Urinary bladder (tissue), 4 donors: ENCODE measurements around the gene DEAF1. TPM values are rescaled to one million over a fixed set of nuclear protein-coding genes. Genes with fewer than 3 reads are reported as not detected.
A peak's percentile ranks its signal among the peaks of the same experiment; 100 is the strongest.
"Not testable (repeated sequence)": the region's sequence is repeated elsewhere in the genome, so short reads cannot be mapped to it uniquely, and the experiment has no call there.

Experiments
- DNase-seq: peaks from one replicate; pipeline ENCODE4 v3.0.0-alpha.2; 2015; ENCODE audit errors: extremely low spot score
- H3K27ac ChIP-seq: one replicate; pipeline ENCODE4 v1.5.1; 2013; ENCODE audit warnings: low read depth, mild to moderate bottlenecking, moderate library complexity
- H3K36me3 ChIP-seq: one replicate; pipeline ENCODE4 v1.6.1; 2013; ENCODE audit warnings: mild to moderate bottlenecking, moderate library complexity; ENCODE audit not compliant: insufficient read depth
- H3K4me1 ChIP-seq: one replicate; pipeline ENCODE4 v1.6.1; 2013; ENCODE audit warnings: mild to moderate bottlenecking, moderate library complexity; ENCODE audit not compliant: insufficient read depth
- H3K4me3 ChIP-seq: one replicate; pipeline ENCODE4 v1.5.1; 2013; ENCODE audit warnings: low read depth, low read length
- WGBS: extraction: QIAGEN DNeasy Blood & Tissue Kit; methylation state at CpG from one replicate; pipeline ENCODE4 v1.1.7; 2013; 5-methylcytosine and 5-hydroxymethylcytosine counted together
- polyA plus RNA-seq: library from polyadenylated mRNA; stranded (reverse); fragments of 200-250 nt; gene quantifications from one replicate; pipeline ENCODE4 v1.2.3, GENCODE V29; 2013
- total RNA-seq: library from RNA; depleted of rRNA; stranded (reverse); fragments of >200 nt; gene quantifications from one replicate; pipeline ENCODE4 v1.2.3, GENCODE V29; 2014
- donor health status: healthy with polysubstance abuse.
- donor health status: healthy.

The DEAF1 gene
- total and polyA plus RNA-seq, 2 donors, result 14.9 to 29.7 TPM

- peak; percentile 64 for DNase-seq
- Histone ChIP-seq H3K4me1 (no peaks in the 10 kb centered on the region), H3K4me3 (no peak overlapping the region), H3K36me3 (no peaks in the 10 kb centered on the region), H3K27ac (no peak overlapping the region)
- WGBS, result 53% methylated on average over 15 of the region's 15 CpGs
Measured at GRCh38 chr11:665062-665703, 29.8 kb downstream of the DEAF1 start.

GRCh38 chr11:662689-663274, 32.2 kb downstream of the DEAF1 start:
- Histone ChIP-seq H3K36me3 (peaks cover 2% of the 10 kb centered on the region), H3K27ac (no peak overlapping the region), H3K4me1 (no peaks in the 10 kb centered on the region), H3K4me3 (no peak overlapping the region)
- no peak for DNase-seq
- 54% methylated on average over 15 of the region's 15 CpGs for WGBS

- Histone ChIP-seq H3K4me1 (no peaks in the 10 kb centered on the region), H3K4me3 (no peak overlapping the region), H3K36me3 (peaks cover 2% of the 10 kb centered on the region), H3K27ac (no peak overlapping the region)
- 90% methylated on average over 19 of the region's 19 CpGs for WGBS
- DNase-seq, result no peak
Measured at GRCh38 chr11:660681-661444, 34.2 kb downstream of the DEAF1 start.

GRCh38 chr11:660281-660680, 34.7 kb downstream of the DEAF1 start:
- peaks cover 2% of the 10 kb centered on the region for H3K36me3 ChIP-seq
- H3K4me3 ChIP-seq, result no peak overlapping the region
- H3K4me1 ChIP-seq, result no peaks in the 10 kb centered on the region
- 85% methylated on average over 19 of the region's 19 CpGs for WGBS
- no peak overlapping the region for H3K27ac ChIP-seq
- no peak for DNase-seq

- Histone ChIP-seq H3K27ac (no peak overlapping the region), H3K4me3 (no peak overlapping the region), H3K4me1 (no peaks in the 10 kb centered on the region), H3K36me3 (peaks cover 2% of the 10 kb centered on the region)
- WGBS, result 92% methylated on average over 16 of the region's 16 CpGs
- no peak for DNase-seq
Measured at GRCh38 chr11:659532-660085, 35.4 kb downstream of the DEAF1 start.

GRCh38 chr11:657691-658126, 37.3 kb downstream of the DEAF1 start:
- DNase-seq, result no peak
- 89% methylated on average over 14 of the region's 14 CpGs for WGBS
- H3K27ac ChIP-seq, result no peak overlapping the region
- peaks cover 2% of the 10 kb centered on the region for H3K36me3 ChIP-seq
- no peaks in the 10 kb centered on the region for H3K4me1 ChIP-seq
- H3K4me3 ChIP-seq, result no peak overlapping the region

GRCh38 chr11:656866-657265, 38.2 kb downstream of the DEAF1 start:
- Histone ChIP-seq H3K36me3 (peaks cover 2% of the 10 kb centered on the region), H3K27ac (no peak overlapping the region), H3K4me1 (no peaks in the 10 kb centered on the region), H3K4me3 (no peak overlapping the region)
- 85% methylated on average over 7 of the region's 7 CpGs for WGBS
- DNase-seq, result no peak

GRCh38 chr11:656426-656825, 38.6 kb downstream of the DEAF1 start:
- H3K4me1 ChIP-seq, result no peaks in the 10 kb centered on the region
- no peak overlapping the region for H3K4me3 ChIP-seq
- H3K27ac ChIP-seq, result no peak overlapping the region
- peaks cover 2% of the 10 kb centered on the region for H3K36me3 ChIP-seq
- WGBS, result 95% methylated on average over 14 of the region's 14 CpGs
- DNase-seq, result no peak

GRCh38 chr11:655036-655726, 39.8 kb downstream of the DEAF1 start:
- DNase-seq, result no peak
- WGBS, result 88% methylated on average over 30 of the region's 30 CpGs
- Histone ChIP-seq H3K36me3 (peaks cover 2% of the 10 kb centered on the region), H3K4me1 (no peaks in the 10 kb centered on the region), H3K27ac (no peak overlapping the region), H3K4me3 (no peak overlapping the region)

GRCh38 chr11:654444-654843, 40.6 kb downstream of the DEAF1 start:
- DNase-seq, H3K36me3 ChIP-seq, H3K4me1 ChIP-seq, H3K4me3 ChIP-seq, H3K27ac ChIP-seq: not testable (repeated sequence)
- WGBS, result 92% methylated on average over 12 of the region's 12 CpGs

GRCh38 chr11:653837-654236, 41.2 kb downstream of the DEAF1 start:
- Histone ChIP-seq H3K4me3 (no peak overlapping the region), H3K36me3 (no peaks in the 10 kb centered on the region), H3K4me1 (no peaks in the 10 kb centered on the region), H3K27ac (no peak overlapping the region)
- no peak for DNase-seq
- 93% methylated on average over 15 of the region's 15 CpGs for WGBS

- WGBS, result 93% methylated on average over 14 of the region's 14 CpGs
- H3K4me3 ChIP-seq, H3K36me3 ChIP-seq, H3K4me1 ChIP-seq, DNase-seq, H3K27ac ChIP-seq: not testable (repeated sequence)
Measured at GRCh38 chr11:653136-653535, 41.9 kb downstream of the DEAF1 start.

GRCh38 chr11:650482-650881, 44.5 kb downstream of the DEAF1 start:
- Histone ChIP-seq H3K36me3 (no peaks in the 10 kb centered on the region), H3K4me3 (no peak overlapping the region), H3K27ac (no peak overlapping the region), H3K4me1 (no peaks in the 10 kb centered on the region)
- no peak for DNase-seq
- WGBS, result 93% methylated on average over 10 of the region's 10 CpGs
